GM12865 (cell line): ENCODE measurements around the gene PTPRM.

Experiments
- DNase-seq: peaks from one replicate; pipeline ENCODE4 v3.0.0; 2010; ENCODE audit warnings: low read depth
- H3K4me3 ChIP-seq: 2 replicates; pipeline ENCODE4 v1.5.1; 2011; ENCODE audit warnings: mild to moderate bottlenecking, low read depth, low read length, control low read depth
- TF ChIP-seq, protein P1 (sequence below): IDR thresholded peaks from 2 replicates; pipeline ENCODE4 v1.5.1; 2011; ENCODE audit warnings: low read length, control low read depth, low read depth, inconsistent platforms; ENCODE audit not compliant: insufficient read depth; ENCODE audit errors: missing control alignments

Gene PTPRM

DNA sequence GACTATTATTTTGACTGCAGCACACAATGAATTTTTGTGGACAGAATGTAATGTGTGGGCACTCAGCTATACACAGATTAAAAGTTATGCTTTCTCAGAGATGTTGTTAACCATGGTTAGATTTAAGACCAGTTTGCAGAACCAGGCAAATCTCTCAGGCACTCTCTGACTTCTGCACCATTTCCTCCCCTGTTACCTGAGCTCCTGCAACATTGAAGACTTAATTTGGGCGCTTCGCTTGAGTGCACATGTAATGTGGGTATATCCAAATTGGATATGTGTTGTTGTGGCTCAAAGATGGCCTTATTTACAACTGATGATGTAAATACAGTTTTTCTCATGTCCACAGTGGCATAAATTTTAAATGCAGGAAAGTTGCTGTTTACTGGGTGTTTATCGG, 469.4 kb downstream of the PTPRM start:
- DNase-seq = no peak
- TF ChIP-seq, protein P1, sequence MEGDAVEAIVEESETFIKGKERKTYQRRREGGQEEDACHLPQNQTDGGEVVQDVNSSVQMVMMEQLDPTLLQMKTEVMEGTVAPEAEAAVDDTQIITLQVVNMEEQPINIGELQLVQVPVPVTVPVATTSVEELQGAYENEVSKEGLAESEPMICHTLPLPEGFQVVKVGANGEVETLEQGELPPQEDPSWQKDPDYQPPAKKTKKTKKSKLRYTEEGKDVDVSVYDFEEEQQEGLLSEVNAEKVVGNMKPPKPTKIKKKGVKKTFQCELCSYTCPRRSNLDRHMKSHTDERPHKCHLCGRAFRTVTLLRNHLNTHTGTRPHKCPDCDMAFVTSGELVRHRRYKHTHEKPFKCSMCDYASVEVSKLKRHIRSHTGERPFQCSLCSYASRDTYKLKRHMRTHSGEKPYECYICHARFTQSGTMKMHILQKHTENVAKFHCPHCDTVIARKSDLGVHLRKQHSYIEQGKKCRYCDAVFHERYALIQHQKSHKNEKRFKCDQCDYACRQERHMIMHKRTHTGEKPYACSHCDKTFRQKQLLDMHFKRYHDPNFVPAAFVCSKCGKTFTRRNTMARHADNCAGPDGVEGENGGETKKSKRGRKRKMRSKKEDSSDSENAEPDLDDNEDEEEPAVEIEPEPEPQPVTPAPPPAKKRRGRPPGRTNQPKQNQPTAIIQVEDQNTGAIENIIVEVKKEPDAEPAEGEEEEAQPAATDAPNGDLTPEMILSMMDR = no peak

DNA sequence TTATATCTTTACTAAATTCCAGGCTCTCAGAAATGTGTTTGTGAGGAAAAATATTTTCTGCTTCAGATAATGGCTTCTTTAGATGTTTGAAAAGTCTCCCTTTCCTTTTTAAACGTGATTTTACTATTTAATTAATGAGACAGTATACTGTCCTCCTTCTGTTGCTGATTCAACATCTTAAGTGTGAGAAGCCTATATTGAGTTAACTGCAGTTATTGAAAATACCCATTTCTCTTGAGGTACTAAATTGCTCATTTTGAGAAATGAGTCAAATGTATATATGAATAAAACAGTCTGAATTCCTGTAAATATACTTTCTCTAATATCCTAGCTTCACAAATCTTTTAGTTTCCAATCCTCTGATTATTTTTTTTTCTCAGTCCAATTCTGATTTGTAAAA, 470.2 kb downstream of the PTPRM start:
- DNase-seq = no peak
- no peak overlapping the region for H3K4me3 ChIP-seq
- TF ChIP-seq, protein P1 = no peak

More for the DNA sequence above, 469.4 kb downstream of the PTPRM start:
- H3K4me3 ChIP-seq = no peak overlapping the region

DNA sequence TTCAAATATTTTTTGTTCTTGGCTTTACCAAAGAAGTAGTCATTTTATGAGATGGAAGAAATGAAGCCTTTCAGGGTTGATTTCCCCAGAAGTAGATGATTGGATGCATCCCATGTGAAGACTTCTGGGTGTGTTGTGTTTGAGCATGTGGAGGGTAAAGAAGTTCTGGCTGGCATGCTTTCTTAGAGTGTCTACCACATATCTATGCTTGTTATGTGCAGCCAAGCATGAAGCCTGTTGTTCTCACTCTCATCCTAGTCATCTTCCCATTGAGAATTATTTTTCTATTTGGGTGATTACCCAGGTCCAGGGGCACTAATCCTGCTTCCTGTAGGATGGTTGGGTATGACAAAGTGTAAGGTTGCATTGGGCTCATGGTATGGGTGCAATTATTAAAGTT, 472.9 kb downstream of the PTPRM start:
- no peak for DNase-seq
- no peak overlapping the region for H3K4me3 ChIP-seq
- TF ChIP-seq, protein P1 = no peak

- no peak overlapping the region for H3K4me3 ChIP-seq
- TF ChIP-seq, protein P1 = no peak
- DNase-seq = no peak
Measured at GRCh38 chr18:8041526-8042111, 474.5 kb downstream of the PTPRM start.

GRCh38 chr18:8044004-8044403, 476.9 kb downstream of the PTPRM start:
- H3K4me3 ChIP-seq = no peak overlapping the region
- TF ChIP-seq, protein P1 = no peak
- DNase-seq = no peak

- DNase-seq = no peak
- TF ChIP-seq, protein P1 = no peak
- no peak overlapping the region for H3K4me3 ChIP-seq
Measured at GRCh38 chr18:8045160-8045883, 478.2 kb downstream of the PTPRM start.
